Kidney (tissue), 14 donors: ENCODE results near the gene SGSM2. TPM values are rescaled to one million over a fixed set of nuclear protein-coding genes. Genes with fewer than 3 reads are reported as not detected.

Source experiments
- DNase-seq, 5 donors: peaks; one replicate each; pipeline ENCODE4 v3.0.0-alpha.2; 2013 to 2020
- FAIRE-seq: peaks from 2 replicates; lab custom pipeline; 2012; peaks lifted over from hg19 to GRCh38; lab: Jason Lieb, UNC
- H3K27ac ChIP-seq, 2 donors: one replicate each; pipeline ENCODE4 v1.7.0; 2013; ENCODE audit warnings: low read depth in 2 of 2, low read length in 2 of 2, inconsistent platforms in 1 of 2
- H3K27me3 ChIP-seq: one replicate; pipeline ENCODE4 v1.7.1; 2013; ENCODE audit warnings: low read length, inconsistent platforms; ENCODE audit not compliant: control insufficient read depth, insufficient read depth
- H3K36me3 ChIP-seq, 3 donors: one replicate each; pipeline versions ENCODE4 v1.7.0 to v1.7.1; 2013; ENCODE audit warnings: low read length in 3 of 3, control low read depth in 1 of 3, inconsistent platforms in 1 of 3; ENCODE audit not compliant: insufficient read depth in 3 of 3, control insufficient read depth in 2 of 3
- H3K4me1 ChIP-seq, 3 donors: one replicate each; pipeline versions ENCODE4 v1.7.0 to v1.7.1; 2013; ENCODE audit warnings: low read length in 3 of 3, inconsistent platforms in 1 of 3, low read depth in 1 of 3; ENCODE audit not compliant: control insufficient read depth in 2 of 3, insufficient read depth in 2 of 3
- H3K4me3 ChIP-seq, 3 donors: one replicate each; pipeline versions ENCODE4 v1.7.0 to v1.8.1; 2013; ENCODE audit warnings: low read length in 3 of 3, control low read depth in 1 of 3, inconsistent platforms in 1 of 3
- H3K9ac ChIP-seq, 3 donors: one replicate each; pipeline versions ENCODE4 v1.7.0 to v1.7.1; 2013; ENCODE audit warnings: low read length in 3 of 3, control low read depth in 1 of 3, inconsistent platforms in 1 of 3
- H3K9me3 ChIP-seq, 3 donors: one replicate each; pipeline versions ENCODE4 v1.7.0 to v1.7.1; 2013; ENCODE audit warnings: low read length in 3 of 3, control low read depth in 1 of 3, inconsistent platforms in 1 of 3; ENCODE audit not compliant: control insufficient read depth in 2 of 3, insufficient read depth in 1 of 3
- intact Hi-C: fragments of 100-400 bp; cut with DNase I; formaldehyde crosslinking; loops from one replicate; pipeline ENCODE4 v1.11.1; 2022
- polyA plus RNA-seq: library from polyadenylated mRNA; stranded (reverse); fragments of 350-450 nt; fragmentation: Illumina TruSeq; extraction: RNeasy Lipid Tissue Mini Kit (QIAGEN cat#74804); gene quantifications from one replicate; pipeline ENCODE4 v1.2.3, GENCODE V29; 2014; ENCODE audit warnings: low read depth, low replicate concordance; ENCODE audit not compliant: insufficient read depth
- total RNA-seq: library from RNA; stranded (reverse); fragmentation: NEBNext Ultra II Directional; extraction: Animal tissue kit (Norgen Biotek cat#: 25700); gene quantifications from one replicate; pipeline ENCODE4 v1.2.1, GENCODE V29; 2021
- TF ChIP-seq, protein P1 (sequence below): IDR thresholded peaks from 3 replicates; pipeline ENCODE4 v1.5.1; 2012; ENCODE audit warnings: mild to moderate bottlenecking, moderate library complexity, borderline replicate concordance; ENCODE audit not compliant: insufficient read depth; ENCODE audit errors: extremely low read depth
- donor health status: control.
- donor health status: control.
- donor health status: control.
- donor health status: control.
- donor health status: control.
- donor health status: DM: yes; HTN: yes; CAD: no.
- donor health status: Normal renal cell carcinoma (clear cell type).

SGSM2 gene
- total and polyA plus RNA-seq, 2 donors from 2014 or later, result 33.7 to 58.0 TPM

DNA sequence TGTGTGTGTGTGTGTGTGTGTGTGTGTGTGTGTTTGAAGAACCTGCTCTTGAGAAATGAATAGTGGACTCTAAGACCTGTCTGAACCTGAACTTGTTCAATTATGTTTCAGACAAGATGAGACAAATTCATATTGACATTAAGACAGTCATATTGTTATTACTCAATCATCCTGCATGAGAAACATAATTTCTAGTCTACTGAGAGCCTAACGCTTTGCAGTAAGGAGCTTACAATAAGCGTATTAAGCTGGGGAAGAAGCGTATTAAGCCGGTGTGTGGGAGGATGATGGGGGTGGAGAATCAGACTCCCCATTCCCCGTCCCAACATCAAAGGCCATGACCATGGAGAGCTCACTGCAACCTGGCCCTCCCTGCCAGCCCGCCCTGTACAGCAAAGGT is 86.0 kb downstream of the SGSM2 start:
- peaks cover 0 to 17% (median 8%) of the 10 kb centered on the region in 3 donors for H3K36me3 ChIP-seq
- H3K4me3 ChIP-seq, result no peak overlapping the region
- H3K9ac ChIP-seq, result no peak overlapping the region
- H3K27ac ChIP-seq, result no peak overlapping the region
- TF ChIP-seq, protein P1, sequence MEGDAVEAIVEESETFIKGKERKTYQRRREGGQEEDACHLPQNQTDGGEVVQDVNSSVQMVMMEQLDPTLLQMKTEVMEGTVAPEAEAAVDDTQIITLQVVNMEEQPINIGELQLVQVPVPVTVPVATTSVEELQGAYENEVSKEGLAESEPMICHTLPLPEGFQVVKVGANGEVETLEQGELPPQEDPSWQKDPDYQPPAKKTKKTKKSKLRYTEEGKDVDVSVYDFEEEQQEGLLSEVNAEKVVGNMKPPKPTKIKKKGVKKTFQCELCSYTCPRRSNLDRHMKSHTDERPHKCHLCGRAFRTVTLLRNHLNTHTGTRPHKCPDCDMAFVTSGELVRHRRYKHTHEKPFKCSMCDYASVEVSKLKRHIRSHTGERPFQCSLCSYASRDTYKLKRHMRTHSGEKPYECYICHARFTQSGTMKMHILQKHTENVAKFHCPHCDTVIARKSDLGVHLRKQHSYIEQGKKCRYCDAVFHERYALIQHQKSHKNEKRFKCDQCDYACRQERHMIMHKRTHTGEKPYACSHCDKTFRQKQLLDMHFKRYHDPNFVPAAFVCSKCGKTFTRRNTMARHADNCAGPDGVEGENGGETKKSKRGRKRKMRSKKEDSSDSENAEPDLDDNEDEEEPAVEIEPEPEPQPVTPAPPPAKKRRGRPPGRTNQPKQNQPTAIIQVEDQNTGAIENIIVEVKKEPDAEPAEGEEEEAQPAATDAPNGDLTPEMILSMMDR, result no peak
- FAIRE-seq (no peak), DNase-seq (peak in 4 of 5 donors; percentile 29 to 49 (median 40))
- intact Hi-C loops, result no loop called here
- H3K9me3 ChIP-seq, result no peaks in the 10 kb centered on the region
- H3K4me1 ChIP-seq, result peaks cover 0 to 3% (median 0%) of the 10 kb centered on the region in 3 donors
- H3K27me3 ChIP-seq, result no peaks in the 10 kb centered on the region

DNA sequence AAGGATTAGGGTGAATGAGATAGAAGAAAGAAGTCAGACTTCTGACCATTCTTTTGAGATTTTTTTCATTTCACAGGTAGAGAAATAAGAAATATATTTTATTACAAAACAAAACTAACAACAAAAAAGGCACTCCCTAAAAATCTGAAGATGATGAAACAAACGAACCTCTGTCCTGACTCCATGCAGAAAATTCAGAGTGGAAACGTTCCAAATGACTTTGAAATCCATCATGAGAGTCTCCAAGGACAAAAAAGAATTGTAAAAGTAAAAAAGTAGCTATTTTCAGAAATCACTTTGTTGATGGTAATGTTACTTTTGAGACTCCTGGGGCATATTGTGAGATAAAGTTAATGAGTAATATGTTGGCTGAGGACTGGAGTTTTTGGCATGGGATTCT is 89.9 kb downstream of the SGSM2 start:
- Histone ChIP-seq H3K4me3 (no peak overlapping the region), H3K27me3 (no peaks in the 10 kb centered on the region), H3K9ac (no peak overlapping the region), H3K27ac (no peak overlapping the region), H3K4me1 (no peaks in the 10 kb centered on the region), H3K9me3 (no peaks in the 10 kb centered on the region), H3K36me3 (peaks cover 0 to 3% (median 0%) of the 10 kb centered on the region in 3 donors)
- FAIRE-seq, result no peak
- TF ChIP-seq, protein P1, result no peak
- intact Hi-C loops, result no loop called here
- no peak for DNase-seq

DNA sequence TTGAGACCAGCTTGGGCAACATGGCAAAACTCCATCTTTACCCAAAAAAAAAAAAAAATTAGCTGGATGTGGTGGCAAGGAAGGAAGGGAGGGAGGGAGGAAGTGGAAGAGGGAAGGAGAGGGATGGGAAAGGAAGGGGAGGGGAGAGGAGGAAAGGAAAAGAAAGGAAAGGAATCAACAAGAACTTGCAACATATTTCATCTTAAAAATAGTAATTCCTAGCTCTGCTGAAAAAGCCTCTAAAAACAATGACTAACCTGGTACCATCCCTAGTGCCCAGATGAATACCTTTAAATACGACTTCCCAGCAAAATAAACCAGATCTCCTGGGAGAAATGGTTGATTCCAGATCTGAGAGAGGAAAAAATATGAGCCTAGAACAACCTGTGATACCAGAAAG is 90.6 kb downstream of the SGSM2 start:
- H3K4me1 ChIP-seq, result no peaks in the 10 kb centered on the region
- no peak overlapping the region for H3K27ac ChIP-seq
- DNase-seq (no peak), FAIRE-seq (no peak)
- TF ChIP-seq, protein P1, result no peak
- intact Hi-C loops, result no loop called here
- H3K4me3 ChIP-seq, result no peak overlapping the region
- no peaks in the 10 kb centered on the region for H3K9me3 ChIP-seq
- no peaks in the 10 kb centered on the region for H3K27me3 ChIP-seq
- H3K9ac ChIP-seq, result no peak overlapping the region
- peaks cover 0 to 6% (median 3%) of the 10 kb centered on the region in 3 donors for H3K36me3 ChIP-seq

Other genes with a start within 250 kb of the SGSM2 start
- gene SMG6, start 33.7 kb upstream of the SGSM2 start, total RNA-seq, result 37.3 TPM
- 20.6 TPM for gene SMG6, start 33.7 kb upstream of the SGSM2 start, polyA plus RNA-seq
- gene SRR, start 33.6 kb upstream of the SGSM2 start, total RNA-seq, result 10.0 TPM
- 3.5 TPM for gene SRR, start 33.6 kb upstream of the SGSM2 start, polyA plus RNA-seq
- gene TSR1, start 1.0 kb upstream of the SGSM2 start, total RNA-seq, result 24.4 TPM
- 9.1 TPM for gene TSR1, start 1.0 kb upstream of the SGSM2 start, polyA plus RNA-seq
- 39.8 TPM for gene MNT, start 63.6 kb downstream of the SGSM2 start, total RNA-seq
- gene MNT, start 63.6 kb downstream of the SGSM2 start, polyA plus RNA-seq, result 3.7 TPM
- 37.2 TPM for gene METTL16, start 174.4 kb downstream of the SGSM2 start, total RNA-seq
- 18.0 TPM for gene METTL16, start 174.4 kb downstream of the SGSM2 start, polyA plus RNA-seq